Panc1 (cell line): ENCODE data around the gene PRDM12. TPM values are rescaled to one million over a fixed set of nuclear protein-coding genes. Genes with fewer than 3 reads are reported as not detected.

Experiments used
- ATAC-seq: fragments of 200-7000 bp; cut with Tn5 transposase; 2 replicates; pipeline ENCODE4 v1.9.1; 2020; ENCODE audit warnings: mild to moderate bottlenecking, moderate library complexity
- BruUV-seq: library from RNA; stranded (reverse); fragments of 400-500 nt; replicated peaks from 2 replicates; lab custom pipeline; 2021; lab: Mats Ljungman, UMichigan
- CTCF ChIA-PET: fragments of 300-600 bp; sonication (Branson Sonifier 250); formaldehyde crosslinking; loops from one replicate; lab custom pipeline; 2022; ENCODE audit warnings: antibody characterized with exemption; lab: Charles Lee
- POLR2A ChIA-PET: fragments of 300-600 bp; sonication (Branson Sonifier 250); formaldehyde crosslinking; loops from one replicate; lab custom pipeline; 2022; ENCODE audit warnings: antibody characterized with exemption; lab: Charles Lee
- DNase-seq: peaks from one replicate; pipeline ENCODE4 v3.0.0-alpha.2; 2010; ENCODE audit warnings: low read depth, low spot score
- H3K27ac ChIP-seq: 2 replicates; pipeline ENCODE4 v1.5.1; 2011; ENCODE audit warnings: mild to moderate bottlenecking, low read length, inconsistent platforms
- H3K27me3 ChIP-seq: fragments of 200-500 bp; sonication (Bioruptor generic); 2 replicates; pipeline ENCODE4 v1.6.0; 2014; ENCODE audit warnings: low read length, inconsistent platforms; ENCODE audit not compliant: control insufficient read depth, insufficient read depth
- H3K36me3 ChIP-seq: fragments of 200-500 bp; sonication (Bioruptor generic); 2 replicates; pipeline ENCODE4 v1.5.1; 2014; ENCODE audit warnings: inconsistent platforms, mild to moderate bottlenecking, low read length, moderate library complexity; ENCODE audit not compliant: control insufficient read depth, insufficient read depth
- H3K4me1 ChIP-seq: 2 replicates; pipeline ENCODE4 v1.5.1; 2011; ENCODE audit warnings: inconsistent platforms, mild to moderate bottlenecking, low read length, moderate library complexity; ENCODE audit not compliant: control insufficient read depth, insufficient read depth
- H3K4me3 ChIP-seq, 2 experiments: 2 replicates each; pipeline ENCODE4 v1.5.1; 2011 to 2012; ENCODE audit warnings: low read depth in 2 of 2, low read length in 2 of 2, mild to moderate bottlenecking in 2 of 2, inconsistent platforms in 1 of 2, moderate library complexity in 1 of 2
- H3K9me3 ChIP-seq: fragments of 200-500 bp; sonication (Bioruptor generic); 2 replicates; pipeline ENCODE4 v1.5.1; 2014; ENCODE audit warnings: low read depth, mild to moderate bottlenecking, inconsistent platforms, low read length, moderate library complexity; ENCODE audit not compliant: control insufficient read depth, insufficient read depth
- CTCF ChIP-seq: fragments of 450-650 bp; IDR thresholded peaks from 2 replicates; pipeline ENCODE4 v1.5.1; 2017; ENCODE audit warnings: mild to moderate bottlenecking
- POLR2AphosphoS5 ChIP-seq: IDR thresholded peaks from 2 replicates; pipeline ENCODE4 v1.6.1; 2012; ENCODE audit warnings: mild to moderate bottlenecking, low read depth, low read length, moderate library complexity
- REST ChIP-seq, 2 experiments: IDR thresholded peaks; 2 replicates each; pipeline ENCODE4 v1.6.1; 2011 to 2012; ENCODE audit warnings: low read depth in 2 of 2, control low read depth in 1 of 2, low read length in 1 of 2, mild to moderate bottlenecking in 1 of 2, moderate library complexity in 1 of 2; ENCODE audit not compliant: insufficient read depth in 1 of 2
- SIN3A ChIP-seq: IDR thresholded peaks from 2 replicates; pipeline ENCODE4 v1.6.1; 2012; ENCODE audit warnings: low read depth, mild to moderate bottlenecking, low read length, moderate library complexity, borderline replicate concordance; ENCODE audit not compliant: insufficient read depth
- TCF7L2 ChIP-seq: IDR thresholded peaks from 2 replicates; pipeline ENCODE4 v1.6.1; 2011; ENCODE audit warnings: mild to moderate bottlenecking, low read depth, low read length, inconsistent platforms
- in situ Hi-C: cut with HindIII; loops from 2 replicates; pipeline ENCODE4 v1.10.0; 2016; ENCODE audit warnings: low sequenced_read_pairs, low pct_unique_long_range_greater_than_20kb
- intact Hi-C: fragments of 100-400 bp; cut with micrococcal nuclease; formaldehyde crosslinking; loops from one replicate; pipeline ENCODE4 v1.10.0; 2022; ENCODE audit not compliant: unreplicated experiment
- total RNA-seq: library from RNA; stranded (reverse); gene quantifications from one replicate; pipeline ENCODE4 v1.2.1, GENCODE V29; 2021; ENCODE audit not compliant: unreplicated experiment

Gene PRDM12
- total RNA-seq, 1 experiment from 2014 or later = 0.08 TPM

- BruUV-seq = no TSS peak
- no peak overlapping the region for H3K4me3 ChIP-seq
- ChIA-PET POLR2A (interaction anchor here (0.6 kb wide), 1 partner anchor 371 kb away, joined by 6 read pairs; no protein-coding TSS in a partner anchor), CTCF (interaction anchor here (0.8 kb wide), 1 partner anchor 998 kb away, joined by 4 read pairs; no protein-coding TSS in a partner anchor)
- no peaks in the 10 kb centered on the region; the same call in 1 of the 2 replicates for H3K36me3 ChIP-seq
- H3K27me3 ChIP-seq = no peaks in the 10 kb centered on the region
- TF ChIP-seq CTCF (no peak), TCF7L2 (no peak), SIN3A (no peak), REST (IDR thresholded peaks at IDR 0.05; ENCODE audit: insufficient read depth in 1 of 2, low read depth in 2 of 2, low read length in 1 of 2) (no peak), POLR2AphosphoS5 (no peak)
- H3K9me3 ChIP-seq = no peaks in the 10 kb centered on the region
- ATAC-seq (no peak), DNase-seq (no peak)
- intact Hi-C loops (no loop called here), in situ Hi-C loops (no loop called here)
- 0 out of 2 replicates have a peak, but pooled peaks cover 7% of the 10 kb centered on the region for H3K4me1 ChIP-seq
- peak overlapping the region; percentile 61; the same call in 1 of the 2 replicates for H3K27ac ChIP-seq
These were observed 47.1 kb downstream of the PRDM12 start for GRCh38 chr9:130711469-130711868.

- ATAC-seq (peak; percentile 98), DNase-seq (peak; percentile 90)
- ChIA-PET POLR2A (no interaction called here), CTCF (interaction anchor here (0.7 kb wide), 1 partner anchor 307 kb away, joined by 4 read pairs; no protein-coding TSS in a partner anchor)
- Histone ChIP-seq H3K9me3 (no peaks in the 10 kb centered on the region), H3K36me3 (no peaks in the 10 kb centered on the region; the same call in 1 of the 2 replicates), H3K4me3 (peak overlapping the region; percentile 76), H3K27me3 (no peaks in the 10 kb centered on the region), H3K27ac (peak overlapping the region; percentile 79), H3K4me1 (0 out of 2 replicates have a peak, but pooled peaks cover 7% of the 10 kb centered on the region)
- intact Hi-C loops = no loop called here
- no peak for TF ChIP-seq SIN3A
- no peak for TF ChIP-seq TCF7L2
- no peak for TF ChIP-seq POLR2AphosphoS5
- no peak for TF ChIP-seq CTCF
- in situ Hi-C loops = no loop called here
- BruUV-seq = no TSS peak
These were observed 48.3 kb downstream of the PRDM12 start for GRCh38 chr9:130712564-130713285.
